GM21576 (cell line): Measurements from ENCODE around the gene ODAD3.

Experiments
- ATAC-seq: cut with Tn5 transposase; IDR thresholded peaks from one replicate; pipeline ENCODE4 v1.9.1; 2021; ENCODE audit warnings: mild to moderate bottlenecking, moderate library complexity; ENCODE audit not compliant: unreplicated experiment

ODAD3 gene

GRCh38 chr19:11378319-11379189, 56.4 kb downstream of the ODAD3 start:
- ATAC-seq, result no peak

GRCh38 chr19:11377756-11378155, 57.2 kb downstream of the ODAD3 start:
- no peak for ATAC-seq

DNA sequence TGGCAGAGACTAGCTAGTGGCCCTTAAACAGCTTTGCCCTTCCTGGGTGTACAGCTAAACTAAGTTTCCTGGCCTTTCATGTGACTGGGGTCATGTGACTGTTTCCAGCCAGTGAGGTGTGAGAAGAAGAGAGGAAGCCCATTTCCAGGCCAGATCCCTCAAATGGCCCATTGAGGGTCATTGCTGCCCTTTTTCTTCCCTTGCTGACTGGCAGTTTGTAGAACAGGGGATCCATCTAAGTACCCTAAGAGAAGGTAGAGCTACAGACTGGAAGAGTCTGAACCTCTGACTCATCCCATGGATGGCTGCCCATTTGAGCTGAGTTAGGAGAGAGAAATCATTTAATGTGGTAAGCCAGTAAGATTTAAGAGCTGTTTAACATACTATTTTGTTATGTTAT, 57.7 kb downstream of the ODAD3 start:
- ATAC-seq, result no peak

GRCh38 chr19:11375143-11375948, 59.6 kb downstream of the ODAD3 start:
- no peak for ATAC-seq

DNA sequence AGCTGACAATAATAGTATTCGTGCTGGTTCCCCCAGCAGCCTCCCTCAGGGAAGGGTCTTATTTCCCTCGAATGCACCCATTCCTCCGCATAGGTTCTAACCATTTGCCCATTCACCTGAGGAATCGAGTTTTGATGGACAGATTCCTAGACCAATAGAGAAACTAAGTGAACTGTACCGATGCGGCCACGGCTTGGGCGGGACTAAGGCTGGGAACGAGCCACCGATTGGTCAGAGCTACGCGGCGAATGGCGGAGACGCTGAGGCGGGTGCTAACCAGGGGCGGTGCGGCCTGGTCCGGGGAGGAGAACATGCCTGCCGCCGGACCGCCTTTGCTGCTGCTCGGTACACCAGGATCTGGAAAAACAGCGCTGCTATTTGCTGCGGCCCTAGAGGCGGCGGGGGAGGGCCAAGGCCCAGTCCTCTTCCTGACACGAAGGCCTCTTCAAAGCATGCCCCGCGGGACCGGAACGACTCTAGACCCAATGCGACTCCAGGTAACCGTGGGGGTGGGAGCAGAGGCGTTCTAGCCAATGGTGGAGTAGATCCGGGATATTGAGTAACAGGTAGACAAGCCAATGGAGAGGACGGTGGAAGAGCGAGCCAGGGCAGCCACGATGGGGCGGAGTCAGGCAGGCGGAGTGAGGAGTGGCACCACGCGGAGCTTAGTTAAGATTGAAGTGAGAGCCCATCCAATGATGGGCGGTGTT, 60.3 kb downstream of the ODAD3 start, which contains the start of gene SWSAP1:
Gene SWSAP1 (plus strand): TSS at position 234 of the 710 bp plus-strand sequence. CDS start 15 bp downstream, at position 249.
- peak; percentile 82 for ATAC-seq

DNA sequence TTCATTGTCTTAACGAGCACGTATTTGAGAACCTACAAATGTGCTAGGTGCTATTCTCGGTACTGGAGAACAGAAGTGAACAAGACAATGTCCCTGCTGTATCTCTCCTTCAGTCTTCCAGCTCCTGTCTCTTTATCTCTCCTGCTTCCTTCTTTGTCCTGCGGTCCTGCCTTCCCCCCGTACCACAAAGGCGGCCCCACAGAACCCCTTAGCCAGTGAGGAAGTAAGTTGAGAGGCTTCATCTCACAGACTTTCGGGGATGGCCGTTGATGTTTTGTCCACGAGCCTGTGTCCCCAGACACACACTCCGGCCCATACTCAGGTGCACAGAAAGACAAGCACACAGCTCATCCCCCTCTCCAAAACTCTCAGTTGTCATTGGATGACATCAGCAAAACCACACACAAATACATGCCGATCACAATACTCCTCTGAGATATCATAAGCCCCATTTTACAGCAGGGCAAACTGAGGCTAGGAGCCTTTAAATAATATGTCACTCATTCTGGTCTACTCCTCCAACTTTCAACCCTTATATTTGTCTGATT, 61.0 kb downstream of the ODAD3 start:
- no peak for ATAC-seq

DNA sequence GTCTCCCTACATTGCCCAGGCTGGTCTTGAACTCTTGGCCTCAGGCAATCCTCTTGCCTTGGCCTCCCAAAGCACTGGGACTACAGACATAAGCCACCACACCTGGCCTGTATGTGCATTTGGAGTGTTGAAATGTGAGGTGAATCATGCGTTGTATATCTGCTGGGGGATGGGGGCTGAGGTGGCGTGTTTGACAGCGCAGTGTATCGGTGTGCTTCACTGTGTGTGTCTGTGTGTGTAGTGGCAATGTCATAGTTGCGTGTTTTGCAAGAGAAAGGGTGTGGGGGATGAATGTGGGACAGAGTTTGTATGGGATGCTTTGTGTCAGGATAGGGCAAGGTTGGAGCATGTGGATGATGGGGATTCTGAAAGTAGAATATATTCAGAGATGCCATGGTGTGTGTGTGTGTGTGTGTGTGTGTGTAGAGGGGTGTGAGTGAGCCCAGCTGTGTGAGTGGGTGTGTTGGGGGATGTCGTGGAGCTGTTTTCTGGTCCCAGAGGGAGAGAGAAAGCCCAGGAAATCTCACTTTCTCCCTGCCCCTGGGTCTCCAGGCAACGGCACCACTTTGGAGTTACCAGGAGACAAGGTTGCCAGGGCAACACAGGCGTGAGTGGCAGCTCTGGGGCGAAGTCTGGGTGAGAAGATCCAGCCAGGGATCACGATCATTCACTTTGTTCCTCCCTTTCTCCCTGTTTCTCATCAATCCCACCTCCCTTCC, 61.6 kb downstream of the ODAD3 start:
- no peak for ATAC-seq

DNA sequence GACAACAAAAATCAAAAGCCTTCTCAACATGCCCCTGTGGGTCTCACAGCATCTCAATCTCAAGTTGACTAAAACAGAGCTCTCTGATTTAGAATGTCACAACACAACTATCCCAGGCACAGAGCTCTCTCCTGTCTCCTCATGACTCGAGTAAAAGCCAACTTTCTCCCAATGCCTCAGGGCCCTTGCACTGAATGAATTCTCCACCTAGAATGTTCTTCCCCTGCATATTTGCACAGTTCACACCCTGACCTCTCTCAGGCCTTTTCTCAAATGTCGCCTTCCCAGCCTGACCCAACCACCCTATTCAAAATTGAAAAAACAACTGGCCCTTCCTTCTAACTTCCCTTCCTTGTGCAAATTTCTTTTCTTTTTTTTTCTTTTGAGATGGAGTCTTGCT, 64.2 kb downstream of the ODAD3 start:
- no peak for ATAC-seq
